GM18508 (cell line): Measurements from ENCODE around the gene DDX51.

Experiments used
- ATAC-seq: cut with Tn5 transposase; IDR thresholded peaks from one replicate; pipeline ENCODE4 v1.9.1; 2021; ENCODE audit warnings: moderate number of reproducible peaks; ENCODE audit not compliant: insufficient read depth, unreplicated experiment

DDX51 gene

GRCh38 chr12:132179431-132180362 lies 35.6 kb upstream of the DDX51 start:
- no peak for ATAC-seq

- no peak for ATAC-seq
These were observed 34.8 kb upstream of the DDX51 start for GRCh38 chr12:132178801-132179401.

GRCh38 chr12:132178316-132178715 lies 34.2 kb upstream of the DDX51 start:
- no peak for ATAC-seq

GRCh38 chr12:132176920-132177551 lies 32.9 kb upstream of the DDX51 start:
- no peak for ATAC-seq

- ATAC-seq, result no peak
These were observed 32.3 kb upstream of the DDX51 start for GRCh38 chr12:132176385-132176919.

- no peak for ATAC-seq
These were observed 31.6 kb upstream of the DDX51 start for GRCh38 chr12:132175496-132176384.

GRCh38 chr12:132174839-132175490 lies 30.8 kb upstream of the DDX51 start:
- ATAC-seq, result no peak

GRCh38 chr12:132174015-132174838 lies 30.1 kb upstream of the DDX51 start:
- no peak for ATAC-seq

DNA sequence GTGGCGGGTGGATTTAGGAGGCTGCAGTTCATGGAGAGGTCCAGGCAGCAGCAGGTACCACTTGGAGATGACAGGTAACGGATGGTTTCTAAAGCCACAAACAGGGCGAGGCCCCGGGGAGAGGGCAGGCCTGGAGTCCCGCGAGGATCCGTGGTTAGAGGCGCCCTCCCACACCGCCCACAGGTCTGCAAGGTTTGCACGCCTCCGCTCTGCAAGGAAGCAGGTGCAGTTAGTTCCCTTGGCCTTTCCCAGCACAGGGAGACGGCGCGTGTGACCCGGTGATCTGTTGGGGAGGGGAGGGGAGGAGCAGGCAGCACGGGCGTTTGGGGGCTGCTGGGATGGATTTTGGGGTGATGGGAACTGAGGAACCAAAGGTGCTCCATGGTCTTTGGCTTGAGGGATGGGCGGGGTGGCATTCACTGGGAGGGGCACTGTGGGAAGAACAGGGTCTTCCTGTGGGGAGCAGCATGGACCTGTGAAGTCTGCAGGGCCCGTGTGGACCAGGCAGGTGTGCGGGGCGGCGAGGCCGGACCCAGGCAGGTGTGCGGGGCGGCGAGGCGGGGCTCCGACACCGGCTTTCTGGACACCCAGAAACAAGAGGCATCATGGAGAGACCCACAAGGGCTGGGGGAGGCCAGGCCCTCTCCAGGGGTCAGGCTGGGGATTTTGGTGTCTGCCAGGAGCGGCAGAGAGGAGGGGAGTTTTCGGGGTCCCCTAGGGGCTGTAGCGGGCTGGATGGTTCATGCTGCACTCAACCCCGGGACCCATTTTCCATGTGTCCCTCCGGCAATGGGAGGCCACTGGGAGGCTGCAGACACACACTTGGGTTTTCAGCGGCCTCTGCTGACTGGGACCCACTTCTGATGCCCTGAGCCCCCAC lies 29.3 kb upstream of the DDX51 start:
- ATAC-seq, result no peak

DNA sequence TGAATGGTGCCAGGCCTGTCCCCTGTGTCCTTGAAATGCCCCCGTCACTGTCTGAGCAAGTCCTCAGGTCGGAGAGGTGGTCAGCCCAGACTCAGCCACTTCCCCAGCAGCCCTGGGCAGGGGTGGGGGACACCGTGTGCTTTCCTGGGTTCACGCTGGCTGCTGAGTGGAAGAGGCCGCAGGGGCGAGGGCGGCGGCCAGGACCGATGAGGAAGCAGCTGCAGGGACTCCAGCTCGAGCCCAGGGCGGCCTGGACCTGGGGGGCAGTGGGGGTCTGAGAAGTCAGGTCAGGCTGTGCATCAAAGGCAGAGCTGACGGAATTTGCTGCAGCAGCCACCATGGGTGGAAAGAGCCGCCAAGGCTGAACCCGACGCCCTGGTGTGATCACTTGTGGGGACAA lies 28.5 kb upstream of the DDX51 start:
- ATAC-seq, result no peak

DNA sequence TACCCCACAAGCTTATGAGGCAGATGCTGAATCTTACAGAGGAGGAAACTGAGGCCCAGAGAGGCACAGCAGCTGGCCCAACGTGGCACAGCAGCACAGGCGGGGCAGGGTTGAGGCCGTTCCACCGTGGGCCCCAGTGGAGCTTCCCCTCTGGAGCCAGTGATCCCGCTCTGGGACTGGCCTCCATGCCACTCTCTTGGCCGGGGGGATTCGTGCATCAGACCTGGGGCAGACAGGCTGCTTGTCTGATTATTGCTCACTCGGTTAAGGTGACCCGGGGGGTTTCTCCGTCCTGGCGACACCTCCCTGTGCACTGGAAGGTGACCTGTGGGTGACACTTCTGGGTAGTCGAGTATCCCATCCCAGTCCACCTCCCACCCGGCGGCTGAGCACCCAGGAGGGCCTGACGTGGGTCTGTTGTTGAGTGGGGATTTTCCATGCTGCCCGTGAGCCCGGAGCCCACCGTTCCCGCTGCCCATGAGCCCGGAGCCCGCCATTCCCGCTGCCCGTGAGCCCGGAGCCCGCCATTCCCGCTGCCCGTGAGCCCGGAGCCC lies 27.9 kb upstream of the DDX51 start:
- no peak for ATAC-seq

- no peak for ATAC-seq
These were observed 27.3 kb upstream of the DDX51 start for GRCh38 chr12:132171293-132171967.

- ATAC-seq, result no peak
These were observed 26.6 kb upstream of the DDX51 start for GRCh38 chr12:132170637-132171292.

- ATAC-seq, result no peak
These were observed 26.0 kb upstream of the DDX51 start for GRCh38 chr12:132170094-132170636.

- ATAC-seq, result no peak
These were observed 25.3 kb upstream of the DDX51 start for GRCh38 chr12:132169376-132169775.
